HG03159 (cell line): ENCODE results near the gene PDK2.

ENCODE experiments used
- ATAC-seq: cut with Tn5 transposase; IDR thresholded peaks from one replicate; pipeline ENCODE4 v1.9.1; 2021; ENCODE audit warnings: mild to moderate bottlenecking, moderate library complexity; ENCODE audit not compliant: unreplicated experiment

PDK2 gene

GRCh38 chr17:50099003-50099402 lies 3.9 kb downstream of the PDK2 start:
- no peak for ATAC-seq

GRCh38 chr17:50100480-50100883 lies 5.3 kb downstream of the PDK2 start:
- ATAC-seq: no peak

GRCh38 chr17:50100921-50101345 lies 5.8 kb downstream of the PDK2 start:
- no peak for ATAC-seq

- ATAC-seq: no peak
Measured at GRCh38 chr17:50101346-50102163, 6.4 kb downstream of the PDK2 start.

- no peak for ATAC-seq
Measured at GRCh38 chr17:50102164-50102991, 7.2 kb downstream of the PDK2 start.

- no peak for ATAC-seq
Measured at GRCh38 chr17:50103252-50103651, 8.1 kb downstream of the PDK2 start.

- ATAC-seq: no peak
Measured at GRCh38 chr17:50103941-50104340, 8.8 kb downstream of the PDK2 start.

- no peak for ATAC-seq
Measured at GRCh38 chr17:50105811-50106210, 10.7 kb downstream of the PDK2 start.

- no peak for ATAC-seq
Measured at GRCh38 chr17:50106393-50107131, 11.4 kb downstream of the PDK2 start.

GRCh38 chr17:50107790-50108414 lies 12.8 kb downstream of the PDK2 start:
- ATAC-seq: no peak

GRCh38 chr17:50108556-50108955 lies 13.4 kb downstream of the PDK2 start:
- no peak for ATAC-seq

- ATAC-seq: no peak
Measured at GRCh38 chr17:50109207-50109606, 14.1 kb downstream of the PDK2 start.

- no peak for ATAC-seq
Measured at GRCh38 chr17:50109785-50110184, 14.6 kb downstream of the PDK2 start.

- ATAC-seq: no peak
Measured at GRCh38 chr17:50110591-50111349, 15.6 kb downstream of the PDK2 start.

- ATAC-seq: no peak
Measured at GRCh38 chr17:50111673-50112655, 16.8 kb downstream of the PDK2 start.

- no peak for ATAC-seq
Measured at GRCh38 chr17:50112694-50113093, 17.5 kb downstream of the PDK2 start.

- no peak for ATAC-seq
Measured at GRCh38 chr17:50113624-50114320, 18.6 kb downstream of the PDK2 start.

GRCh38 chr17:50114401-50114800 lies 19.2 kb downstream of the PDK2 start:
- ATAC-seq: no peak
